ENCODE results near the gene ARHGAP18. TPM values are rescaled to one million over a fixed set of nuclear protein-coding genes. Genes with fewer than 3 reads are reported as not detected.

ARHGAP18 gene
- total and polyA plus RNA-seq, 10 of the 15 experiments (the other 5 are each of a cell fraction or from before 2014, with no cell fraction given), result 18.2 to 52.2 (median 31.7) TPM

DNA sequence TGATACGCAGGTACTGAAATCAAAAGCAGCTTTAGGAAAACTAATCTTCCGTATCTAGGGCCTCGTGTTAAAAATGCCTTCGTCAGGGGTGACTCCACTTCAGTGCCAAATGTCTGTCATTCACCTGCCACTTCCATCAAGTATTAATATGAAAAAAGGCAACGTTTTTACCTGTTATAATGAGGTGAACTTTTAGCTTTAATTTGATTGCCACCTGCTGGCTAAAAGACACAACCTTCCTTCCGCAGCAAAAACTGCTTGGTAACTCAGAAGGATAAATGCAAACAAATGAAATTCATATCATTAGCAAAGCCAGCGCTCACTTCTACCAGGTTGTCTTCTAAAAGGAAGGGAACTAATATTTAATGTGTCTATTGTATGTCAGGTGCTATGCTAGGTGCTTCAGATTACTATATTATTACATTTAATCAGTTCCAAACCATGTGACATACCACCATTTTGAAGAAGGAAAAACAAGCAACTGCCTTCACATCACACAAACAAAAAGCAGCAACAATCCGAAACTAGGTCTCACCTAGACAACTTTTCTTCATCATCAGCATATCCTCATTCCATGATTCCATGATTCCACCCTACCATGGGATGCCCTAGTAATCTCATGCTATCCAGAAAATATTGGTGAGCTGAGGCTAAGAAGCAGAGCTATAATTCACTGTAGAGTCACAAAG lies 20.6 kb upstream of the ARHGAP18 start (continued):
- TF ChIP-seq, protein P1, sequence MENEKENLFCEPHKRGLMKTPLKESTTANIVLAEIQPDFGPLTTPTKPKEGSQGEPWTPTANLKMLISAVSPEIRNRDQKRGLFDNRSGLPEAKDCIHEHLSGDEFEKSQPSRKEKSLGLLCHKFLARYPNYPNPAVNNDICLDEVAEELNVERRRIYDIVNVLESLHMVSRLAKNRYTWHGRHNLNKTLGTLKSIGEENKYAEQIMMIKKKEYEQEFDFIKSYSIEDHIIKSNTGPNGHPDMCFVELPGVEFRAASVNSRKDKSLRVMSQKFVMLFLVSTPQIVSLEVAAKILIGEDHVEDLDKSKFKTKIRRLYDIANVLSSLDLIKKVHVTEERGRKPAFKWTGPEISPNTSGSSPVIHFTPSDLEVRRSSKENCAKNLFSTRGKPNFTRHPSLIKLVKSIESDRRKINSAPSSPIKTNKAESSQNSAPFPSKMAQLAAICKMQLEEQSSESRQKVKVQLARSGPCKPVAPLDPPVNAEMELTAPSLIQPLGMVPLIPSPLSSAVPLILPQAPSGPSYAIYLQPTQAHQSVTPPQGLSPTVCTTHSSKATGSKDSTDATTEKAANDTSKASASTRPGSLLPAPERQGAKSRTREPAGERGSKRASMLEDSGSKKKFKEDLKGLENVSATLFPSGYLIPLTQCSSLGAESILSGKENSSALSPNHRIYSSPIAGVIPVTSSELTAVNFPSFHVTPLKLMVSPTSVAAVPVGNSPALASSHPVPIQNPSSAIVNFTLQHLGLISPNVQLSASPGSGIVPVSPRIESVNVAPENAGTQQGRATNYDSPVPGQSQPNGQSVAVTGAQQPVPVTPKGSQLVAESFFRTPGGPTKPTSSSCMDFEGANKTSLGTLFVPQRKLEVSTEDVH (IDR thresholded peaks at IDR 0.05; ENCODE audit: low read depth, partially characterized antibody), result no peak
- TF ChIP-seq SMAD5 (IDR thresholded peaks at IDR 0.05; ENCODE audit: low read depth) (no peak), SMC3 (IDR thresholded peaks at IDR 0.05; ENCODE audit: borderline replicate concordance, low read length) (peak; percentile 92), YY1 (IDR thresholded peaks at IDR 0.05; ENCODE audit: low read depth, low read length) (peak; percentile 60), ESRRA (IDR thresholded peaks at IDR 0.05; ENCODE audit: low read length) (no peak), CHD2 (IDR thresholded peaks at IDR 0.05; ENCODE audit: borderline replicate concordance, low read depth, low read length) (no peak), BHLHE40 (IDR thresholded peaks at IDR 0.05; ENCODE audit: borderline replicate concordance in 1 of 2, low read depth in 2 of 2, low read length in 1 of 2) (no peak), FOXK2 (IDR thresholded peaks at IDR 0.05) (no peak)
- TF ChIP-seq, protein P2, sequence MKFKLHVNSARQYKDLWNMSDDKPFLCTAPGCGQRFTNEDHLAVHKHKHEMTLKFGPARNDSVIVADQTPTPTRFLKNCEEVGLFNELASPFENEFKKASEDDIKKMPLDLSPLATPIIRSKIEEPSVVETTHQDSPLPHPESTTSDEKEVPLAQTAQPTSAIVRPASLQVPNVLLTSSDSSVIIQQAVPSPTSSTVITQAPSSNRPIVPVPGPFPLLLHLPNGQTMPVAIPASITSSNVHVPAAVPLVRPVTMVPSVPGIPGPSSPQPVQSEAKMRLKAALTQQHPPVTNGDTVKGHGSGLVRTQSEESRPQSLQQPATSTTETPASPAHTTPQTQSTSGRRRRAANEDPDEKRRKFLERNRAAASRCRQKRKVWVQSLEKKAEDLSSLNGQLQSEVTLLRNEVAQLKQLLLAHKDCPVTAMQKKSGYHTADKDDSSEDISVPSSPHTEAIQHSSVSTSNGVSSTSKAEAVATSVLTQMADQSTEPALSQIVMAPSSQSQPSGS (IDR thresholded peaks at IDR 0.05; ENCODE audit: low read length), result no peak
- TF ChIP-seq, protein P3, sequence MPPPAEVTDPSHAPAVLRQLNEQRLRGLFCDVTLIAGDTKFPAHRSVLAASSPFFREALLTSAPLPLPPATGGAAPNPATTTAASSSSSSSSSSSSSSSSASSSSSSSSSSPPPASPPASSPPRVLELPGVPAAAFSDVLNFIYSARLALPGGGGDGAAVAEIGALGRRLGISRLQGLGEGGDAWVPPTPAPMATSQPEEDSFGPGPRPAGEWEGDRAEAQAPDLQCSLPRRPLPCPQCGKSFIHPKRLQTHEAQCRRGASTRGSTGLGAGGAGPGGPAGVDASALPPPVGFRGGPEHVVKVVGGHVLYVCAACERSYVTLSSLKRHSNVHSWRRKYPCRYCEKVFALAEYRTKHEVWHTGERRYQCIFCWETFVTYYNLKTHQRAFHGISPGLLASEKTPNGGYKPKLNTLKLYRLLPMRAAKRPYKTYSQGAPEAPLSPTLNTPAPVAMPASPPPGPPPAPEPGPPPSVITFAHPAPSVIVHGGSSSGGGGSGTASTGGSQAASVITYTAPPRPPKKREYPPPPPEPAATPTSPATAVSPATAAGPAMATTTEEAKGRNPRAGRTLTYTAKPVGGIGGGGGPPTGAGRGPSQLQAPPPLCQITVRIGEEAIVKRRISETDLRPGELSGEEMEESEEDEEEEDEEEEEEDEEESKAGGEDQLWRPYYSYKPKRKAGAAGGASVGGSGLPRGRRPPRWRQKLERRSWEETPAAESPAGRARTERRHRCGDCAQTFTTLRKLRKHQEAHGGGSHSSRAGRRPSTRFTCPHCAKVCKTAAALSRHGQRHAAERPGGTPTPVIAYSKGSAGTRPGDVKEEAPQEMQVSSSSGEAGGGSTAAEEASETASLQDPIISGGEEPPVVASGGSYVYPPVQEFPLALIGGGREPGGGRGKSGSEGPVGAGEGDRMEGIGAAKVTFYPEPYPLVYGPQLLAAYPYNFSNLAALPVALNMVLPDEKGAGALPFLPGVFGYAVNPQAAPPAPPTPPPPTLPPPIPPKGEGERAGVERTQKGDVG (CRISPR knock-in tag; IDR thresholded peaks at IDR 0.05), result no peak
- TF ChIP-seq, protein P4, sequence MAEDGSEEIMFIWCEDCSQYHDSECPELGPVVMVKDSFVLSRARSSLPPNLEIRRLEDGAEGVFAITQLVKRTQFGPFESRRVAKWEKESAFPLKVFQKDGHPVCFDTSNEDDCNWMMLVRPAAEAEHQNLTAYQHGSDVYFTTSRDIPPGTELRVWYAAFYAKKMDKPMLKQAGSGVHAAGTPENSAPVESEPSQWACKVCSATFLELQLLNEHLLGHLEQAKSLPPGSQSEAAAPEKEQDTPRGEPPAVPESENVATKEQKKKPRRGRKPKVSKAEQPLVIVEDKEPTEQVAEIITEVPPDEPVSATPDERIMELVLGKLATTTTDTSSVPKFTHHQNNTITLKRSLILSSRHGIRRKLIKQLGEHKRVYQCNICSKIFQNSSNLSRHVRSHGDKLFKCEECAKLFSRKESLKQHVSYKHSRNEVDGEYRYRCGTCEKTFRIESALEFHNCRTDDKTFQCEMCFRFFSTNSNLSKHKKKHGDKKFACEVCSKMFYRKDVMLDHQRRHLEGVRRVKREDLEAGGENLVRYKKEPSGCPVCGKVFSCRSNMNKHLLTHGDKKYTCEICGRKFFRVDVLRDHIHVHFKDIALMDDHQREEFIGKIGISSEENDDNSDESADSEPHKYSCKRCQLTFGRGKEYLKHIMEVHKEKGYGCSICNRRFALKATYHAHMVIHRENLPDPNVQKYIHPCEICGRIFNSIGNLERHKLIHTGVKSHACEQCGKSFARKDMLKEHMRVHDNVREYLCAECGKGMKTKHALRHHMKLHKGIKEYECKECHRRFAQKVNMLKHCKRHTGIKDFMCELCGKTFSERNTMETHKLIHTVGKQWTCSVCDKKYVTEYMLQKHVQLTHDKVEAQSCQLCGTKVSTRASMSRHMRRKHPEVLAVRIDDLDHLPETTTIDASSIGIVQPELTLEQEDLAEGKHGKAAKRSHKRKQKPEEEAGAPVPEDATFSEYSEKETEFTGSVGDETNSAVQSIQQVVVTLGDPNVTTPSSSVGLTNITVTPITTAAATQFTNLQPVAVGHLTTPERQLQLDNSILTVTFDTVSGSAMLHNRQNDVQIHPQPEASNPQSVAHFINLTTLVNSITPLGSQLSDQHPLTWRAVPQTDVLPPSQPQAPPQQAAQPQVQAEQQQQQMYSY (CRISPR knock-in tag; IDR thresholded peaks at IDR 0.05), result no peak
- TF ChIP-seq, protein P5, sequence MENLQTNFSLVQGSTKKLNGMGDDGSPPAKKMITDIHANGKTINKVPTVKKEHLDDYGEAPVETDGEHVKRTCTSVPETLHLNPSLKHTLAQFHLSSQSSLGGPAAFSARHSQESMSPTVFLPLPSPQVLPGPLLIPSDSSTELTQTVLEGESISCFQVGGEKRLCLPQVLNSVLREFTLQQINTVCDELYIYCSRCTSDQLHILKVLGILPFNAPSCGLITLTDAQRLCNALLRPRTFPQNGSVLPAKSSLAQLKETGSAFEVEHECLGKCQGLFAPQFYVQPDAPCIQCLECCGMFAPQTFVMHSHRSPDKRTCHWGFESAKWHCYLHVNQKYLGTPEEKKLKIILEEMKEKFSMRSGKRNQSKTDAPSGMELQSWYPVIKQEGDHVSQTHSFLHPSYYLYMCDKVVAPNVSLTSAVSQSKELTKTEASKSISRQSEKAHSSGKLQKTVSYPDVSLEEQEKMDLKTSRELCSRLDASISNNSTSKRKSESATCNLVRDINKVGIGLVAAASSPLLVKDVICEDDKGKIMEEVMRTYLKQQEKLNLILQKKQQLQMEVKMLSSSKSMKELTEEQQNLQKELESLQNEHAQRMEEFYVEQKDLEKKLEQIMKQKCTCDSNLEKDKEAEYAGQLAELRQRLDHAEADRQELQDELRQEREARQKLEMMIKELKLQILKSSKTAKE (IDR thresholded peaks at IDR 0.05; ENCODE audit: low read depth, poor library complexity, severe bottlenecking), result no peak
- TF ChIP-seq, protein P6, sequence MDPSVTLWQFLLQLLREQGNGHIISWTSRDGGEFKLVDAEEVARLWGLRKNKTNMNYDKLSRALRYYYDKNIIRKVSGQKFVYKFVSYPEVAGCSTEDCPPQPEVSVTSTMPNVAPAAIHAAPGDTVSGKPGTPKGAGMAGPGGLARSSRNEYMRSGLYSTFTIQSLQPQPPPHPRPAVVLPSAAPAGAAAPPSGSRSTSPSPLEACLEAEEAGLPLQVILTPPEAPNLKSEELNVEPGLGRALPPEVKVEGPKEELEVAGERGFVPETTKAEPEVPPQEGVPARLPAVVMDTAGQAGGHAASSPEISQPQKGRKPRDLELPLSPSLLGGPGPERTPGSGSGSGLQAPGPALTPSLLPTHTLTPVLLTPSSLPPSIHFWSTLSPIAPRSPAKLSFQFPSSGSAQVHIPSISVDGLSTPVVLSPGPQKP (IDR thresholded peaks at IDR 0.05; ENCODE audit: low read depth, low read length), result no peak

All from GM12878 (cell line).